Hematopoietic multipotent progenitor cell (in vitro differentiated cells): Measurements from ENCODE around the gene CRB2. TPM values are rescaled to one million over a fixed set of nuclear protein-coding genes. Genes with fewer than 3 reads are reported as not detected.
A peak's percentile ranks its signal among the peaks of the same experiment; 100 is the strongest.

Experiments
- DNase-seq, 3 donors: peaks; one replicate each; pipeline ENCODE4 v3.0.0-alpha.2; 2011 to 2015; ENCODE audit warnings: low read depth in 2 of 3, low spot score in 2 of 3
- total RNA-seq: library from RNA; depleted of rRNA; stranded (reverse); fragments of >200 nt; gene quantifications from one replicate; pipeline ENCODE4 v1.2.3, GENCODE V29; 2012

Gene CRB2
- total RNA-seq = under 0.01 TPM

GRCh38 chr9:123355761-123356431 lies at the start of gene CRB2:
Gene CRB2 (plus strand): TSS chr9:123356197. CDS start chr9:123356261, 64 bp downstream.
- no peak for DNase-seq

- DNase-seq = no peak
Observed at GRCh38 chr9:123309611-123310010, 46.4 kb upstream of the CRB2 start.

- no peak for DNase-seq
Observed at GRCh38 chr9:123310551-123311249, 45.3 kb upstream of the CRB2 start.

GRCh38 chr9:123311250-123311752 lies 44.7 kb upstream of the CRB2 start:
- no peak for DNase-seq

- peak in 2 of 3 donors; percentile 37 to 54 for DNase-seq
Observed at GRCh38 chr9:123312306-123312877, 43.6 kb upstream of the CRB2 start.

- DNase-seq = no peak
Observed at GRCh38 chr9:123314617-123315016, 41.4 kb upstream of the CRB2 start.

- no peak for DNase-seq
Observed at GRCh38 chr9:123315635-123316034, 40.4 kb upstream of the CRB2 start.

GRCh38 chr9:123316053-123316718 lies 39.8 kb upstream of the CRB2 start:
- peak in 2 of 3 donors; percentile 34 to 74 for DNase-seq

- no peak for DNase-seq
Observed at GRCh38 chr9:123318202-123318601, 37.8 kb upstream of the CRB2 start.

GRCh38 chr9:123318961-123319421 lies 37.0 kb upstream of the CRB2 start:
- DNase-seq = no peak

GRCh38 chr9:123319541-123320339 lies 36.3 kb upstream of the CRB2 start:
- no peak for DNase-seq

- DNase-seq = no peak
Observed at GRCh38 chr9:123320814-123321213, 35.2 kb upstream of the CRB2 start.

GRCh38 chr9:123321616-123322272 lies 34.3 kb upstream of the CRB2 start:
- no peak for DNase-seq

- DNase-seq = peak in 2 of 3 donors; percentile 68 to 83
Observed at GRCh38 chr9:123322273-123323195, 33.5 kb upstream of the CRB2 start.

- no peak for DNase-seq
Observed at GRCh38 chr9:123323196-123324013, 32.6 kb upstream of the CRB2 start.

- DNase-seq = no peak
Observed at GRCh38 chr9:123324767-123325183, 31.2 kb upstream of the CRB2 start.

- no peak for DNase-seq
Observed at GRCh38 chr9:123326187-123326586, 29.8 kb upstream of the CRB2 start.

- DNase-seq = peak in 2 of 3 donors; percentile 87 to 95
Observed at GRCh38 chr9:123326662-123327093, 29.3 kb upstream of the CRB2 start.
